SK-MEL-5 (cell line): Measurements from ENCODE around the gene PDE4B. TPM values are rescaled to one million over a fixed set of nuclear protein-coding genes. Genes with fewer than 3 reads are reported as not detected.

ENCODE experiments used
- DNase-seq: peaks from one replicate; pipeline ENCODE4 v3.0.0-alpha.2; 2016; ENCODE audit warnings: low read depth, low spot score
- in situ Hi-C: cut with HindIII; loops from 2 replicates; pipeline ENCODE4 v1.10.0; 2016; ENCODE audit warnings: low sequenced_read_pairs, high pct_unique_total_duplicates, low pct_unique_long_range_greater_than_20kb
- total RNA-seq: library from RNA; depleted of rRNA; stranded (reverse); fragments of >200 nt; shearing (Covaris generic); gene quantifications from 2 replicates; pipeline ENCODE4 v1.2.3, GENCODE V29; 2014

The PDE4B gene
- total RNA-seq, 1 experiment from 2014 or later = 26.1 TPM

DNA sequence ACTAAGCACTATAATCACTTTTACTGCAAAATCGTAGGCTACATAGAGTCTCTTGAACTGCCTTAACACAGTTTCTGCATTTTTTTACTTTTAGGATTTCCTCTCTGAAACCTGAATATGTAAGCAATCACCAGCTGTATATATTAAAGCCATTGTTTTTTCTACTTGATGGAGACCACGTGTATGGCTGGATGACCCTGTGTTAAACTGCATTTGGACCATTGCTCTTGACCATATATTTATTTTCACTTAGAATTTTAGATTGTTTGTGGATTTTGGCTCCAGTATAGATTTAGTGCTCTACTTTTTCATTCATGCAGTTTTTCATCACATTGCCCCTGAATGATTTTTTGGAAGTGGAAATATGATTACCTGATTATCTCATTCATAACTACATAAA, 420.8 kb downstream of the PDE4B start:
- in situ Hi-C loops = no loop called here
- DNase-seq = no peak

DNA sequence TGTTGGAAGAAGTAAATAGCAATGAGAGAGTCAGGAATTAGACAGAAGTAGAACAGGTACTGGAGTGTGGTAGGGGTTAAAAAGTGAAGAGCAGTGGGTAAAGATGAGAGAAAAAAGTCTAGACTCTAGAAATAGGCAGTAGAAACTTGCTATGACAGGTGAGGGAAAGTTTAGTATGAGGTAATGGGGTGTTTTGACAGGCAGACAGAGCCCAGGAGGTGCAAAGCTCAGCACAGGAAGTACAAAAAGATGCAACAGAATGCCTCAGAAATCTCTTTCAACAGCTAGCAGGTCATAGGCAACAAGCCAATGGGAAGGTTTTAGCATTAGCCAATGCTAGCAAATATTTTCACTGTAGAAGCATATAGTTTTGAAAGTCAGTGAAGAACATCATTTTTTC, 422.2 kb downstream of the PDE4B start:
- no peak for DNase-seq
- in situ Hi-C loops = no loop called here

DNA sequence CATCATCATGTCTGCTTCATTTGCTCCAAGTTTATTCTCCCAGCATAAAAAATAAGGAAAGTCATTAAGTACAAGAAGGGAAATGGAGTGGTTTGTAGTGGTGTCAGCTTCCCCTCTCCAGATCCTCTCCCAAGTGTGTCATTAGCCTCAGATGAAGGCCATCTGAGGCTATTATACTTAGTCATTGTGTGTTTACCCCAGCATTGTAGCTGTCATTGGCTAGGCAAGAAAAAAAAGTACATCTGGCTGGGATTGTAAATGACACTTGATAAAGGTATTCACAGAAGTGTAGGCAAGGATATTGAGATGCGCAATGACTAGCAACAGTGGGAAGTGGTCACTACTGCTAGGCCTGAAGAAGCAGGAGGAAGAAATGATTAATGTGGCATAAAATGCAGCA, 424.3 kb downstream of the PDE4B start:
- no peak for DNase-seq
- in situ Hi-C loops = no loop called here

DNA sequence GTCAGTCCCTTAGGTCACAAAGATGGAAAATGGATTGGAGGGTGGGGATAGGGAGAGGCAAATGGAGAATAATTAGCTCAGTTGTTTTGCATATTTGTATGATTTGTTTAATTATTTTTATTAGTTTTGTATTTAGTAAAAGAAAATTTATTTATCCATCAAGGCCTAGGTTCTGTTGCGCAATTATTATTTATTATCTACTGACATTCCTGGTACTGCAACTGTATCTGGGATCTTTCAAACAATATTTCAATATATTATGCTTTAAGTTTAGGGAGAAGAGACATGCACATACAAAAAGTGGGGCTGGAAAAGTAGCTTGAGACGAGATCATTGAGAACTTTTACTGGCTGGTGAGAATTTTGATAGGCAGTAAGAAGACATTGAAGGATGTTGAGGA, 424.9 kb downstream of the PDE4B start:
- DNase-seq = no peak
- in situ Hi-C loops = no loop called here

DNA sequence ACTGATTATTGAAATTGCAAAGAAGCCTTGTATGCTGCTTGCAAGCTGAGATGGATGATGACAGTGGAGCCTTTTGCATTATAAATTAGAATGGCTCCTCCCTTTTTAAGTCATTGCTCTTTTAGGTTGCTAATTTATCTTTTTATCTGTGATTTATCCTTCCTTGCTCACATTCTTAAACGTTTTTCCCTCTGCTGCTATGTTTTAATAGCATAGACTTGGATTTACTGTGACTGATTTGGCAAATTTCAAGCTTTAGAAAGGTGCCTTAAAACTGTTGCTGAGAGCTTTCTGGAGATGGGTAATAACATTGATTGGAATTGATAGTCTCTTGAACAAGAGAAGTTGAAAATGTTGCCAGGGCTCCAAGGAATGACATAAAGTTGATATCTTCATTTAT, 427.8 kb downstream of the PDE4B start:
- DNase-seq = no peak
- in situ Hi-C loops = no loop called here

DNA sequence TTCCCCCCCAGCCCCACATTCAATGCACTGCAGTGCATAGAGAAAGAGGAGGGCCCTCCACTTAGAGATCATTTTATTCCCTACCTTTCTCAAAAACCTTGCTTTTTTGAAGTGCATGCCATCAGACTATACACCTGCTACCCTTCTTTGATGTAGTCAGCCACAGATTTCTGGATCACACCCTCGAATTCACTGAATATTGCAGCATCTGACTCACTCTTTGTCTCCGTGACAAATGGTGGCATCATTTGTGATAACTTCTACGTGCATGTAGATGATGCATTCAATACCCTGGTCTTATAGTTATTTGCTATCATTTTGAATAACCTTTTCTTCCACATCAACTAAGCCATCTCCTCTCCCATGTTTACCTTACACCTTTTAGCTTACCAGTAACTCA, 431.0 kb downstream of the PDE4B start:
- no peak for DNase-seq
- in situ Hi-C loops = no loop called here

DNA sequence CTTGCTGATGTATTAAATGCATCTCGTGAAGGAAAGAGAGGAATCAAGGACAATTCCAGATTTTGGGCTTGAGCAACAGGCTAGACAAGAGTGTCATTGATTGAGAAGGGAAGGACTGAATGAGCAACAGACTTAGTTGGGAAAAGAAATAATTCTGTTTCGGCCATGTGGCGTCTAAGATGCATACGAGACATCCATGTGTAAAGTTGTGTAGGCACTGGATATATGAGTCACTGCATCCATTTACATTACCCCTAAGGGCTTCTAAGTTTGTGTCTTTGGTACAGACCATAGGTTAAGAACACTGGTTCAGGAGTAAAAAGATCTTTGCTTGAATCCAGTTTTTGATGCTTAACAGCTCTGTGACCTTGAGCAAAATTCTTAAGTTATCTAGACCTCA, 434.3 kb downstream of the PDE4B start:
- peak; percentile 55 for DNase-seq
- in situ Hi-C loops = loop anchor here (25.0 kb wide), 1 partner anchor 210 kb away; no protein-coding TSS in a partner anchor

DNA sequence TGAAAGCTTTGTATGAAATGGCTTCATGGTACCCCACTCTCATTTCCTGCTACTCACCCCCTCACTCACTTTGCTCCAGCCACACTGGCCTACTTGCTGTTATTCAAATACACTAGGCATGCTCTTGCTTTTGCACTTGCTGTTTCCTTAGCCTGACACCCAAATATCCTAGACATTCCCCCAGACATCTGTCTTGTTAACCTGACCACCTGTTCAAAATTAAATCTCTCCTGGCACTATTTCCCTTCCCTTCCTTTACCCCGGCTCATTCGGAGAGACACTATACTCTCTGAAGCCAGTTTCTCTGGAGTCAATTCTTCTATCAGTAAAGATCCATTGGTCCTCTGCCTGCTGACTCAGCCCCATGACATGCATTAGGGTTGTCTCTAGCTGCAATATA, 435.3 kb downstream of the PDE4B start:
- DNase-seq = no peak
- in situ Hi-C loops = loop anchor here (25.0 kb wide), 1 partner anchor 209 kb away; no protein-coding TSS in a partner anchor

DNA sequence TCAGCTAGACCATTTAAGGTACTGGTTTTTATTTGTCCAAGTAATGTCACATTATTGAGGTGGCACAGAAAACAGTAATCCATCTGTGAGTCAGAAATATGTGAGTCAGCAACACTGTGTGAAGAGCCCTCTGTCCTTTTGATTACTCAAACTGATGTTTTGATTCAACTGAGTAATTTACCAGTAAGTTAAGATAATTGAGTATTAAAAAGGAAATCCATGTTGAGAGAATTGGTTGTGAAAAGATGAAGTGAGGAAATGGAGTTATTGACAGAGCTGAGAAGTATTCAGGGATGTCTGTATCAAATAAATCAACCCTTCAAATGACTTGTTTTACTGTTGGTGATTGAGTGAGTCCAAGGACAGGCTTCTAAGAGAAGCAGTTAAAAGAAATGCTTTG, 438.5 kb downstream of the PDE4B start:
- peak; percentile 43 for DNase-seq
- in situ Hi-C loops = loop anchor here (25.0 kb wide), 1 partner anchor 206 kb away; no protein-coding TSS in a partner anchor

DNA sequence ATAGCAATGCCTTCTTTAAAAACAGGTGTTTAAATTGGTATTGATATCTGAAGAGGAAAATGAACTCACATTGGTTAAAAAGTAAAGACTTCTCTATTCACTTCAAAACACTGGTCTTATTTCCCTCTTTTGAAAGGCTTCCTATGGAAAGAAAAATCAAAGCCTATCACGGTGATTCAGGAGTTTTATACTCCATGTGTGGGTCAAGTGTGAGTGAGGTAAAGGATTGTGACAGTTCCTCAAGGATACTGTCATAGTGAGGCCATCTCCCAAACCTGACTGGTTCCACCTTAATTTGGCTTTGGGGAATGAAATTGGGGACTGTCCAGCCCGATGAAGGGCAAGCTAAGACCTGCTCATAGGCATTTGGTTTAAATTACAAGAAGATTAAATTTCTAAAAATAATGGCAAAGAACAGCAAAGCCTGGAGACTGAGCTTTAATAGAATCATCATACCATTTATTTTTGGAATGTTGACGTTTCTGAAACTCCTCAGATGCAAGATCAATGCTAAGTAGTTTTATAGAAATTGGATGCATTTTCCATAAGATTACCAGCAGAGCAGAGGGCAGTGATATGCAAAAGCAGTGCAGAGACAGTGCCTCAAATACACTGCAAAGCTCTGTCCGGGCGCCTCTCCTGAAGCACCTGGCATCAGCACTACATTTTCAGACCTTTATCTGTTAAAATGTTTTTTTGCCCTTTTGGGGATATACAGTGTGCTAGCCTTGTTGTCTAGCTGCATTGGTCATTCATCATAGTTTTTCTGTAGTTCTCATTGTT, 439.2 kb downstream of the PDE4B start:
- no peak for DNase-seq
- in situ Hi-C loops = loop anchor here (25.0 kb wide), 1 partner anchor 205 kb away; no protein-coding TSS in a partner anchor

DNA sequence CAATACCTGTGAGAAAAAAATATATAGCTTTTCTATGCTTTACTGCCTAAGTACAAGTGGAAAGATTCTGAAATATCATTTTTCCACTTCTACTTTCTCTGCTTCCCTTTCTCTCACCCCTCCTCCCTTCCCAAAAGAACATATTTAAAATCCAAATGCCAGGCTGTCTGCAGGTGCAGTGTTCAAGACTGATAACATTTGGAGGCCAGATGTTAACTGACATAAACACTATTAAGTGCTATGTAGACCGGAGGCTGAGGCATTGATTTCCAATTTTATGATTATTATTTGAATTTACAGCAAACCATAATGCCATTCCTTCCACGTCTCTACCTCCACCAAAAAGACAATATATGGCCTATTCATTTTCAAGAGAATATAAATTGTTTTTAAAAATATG, 444.3 kb downstream of the PDE4B start:
- in situ Hi-C loops = loop anchor here (25.0 kb wide), 1 partner anchor 200 kb away; no protein-coding TSS in a partner anchor
- DNase-seq = no peak

DNA sequence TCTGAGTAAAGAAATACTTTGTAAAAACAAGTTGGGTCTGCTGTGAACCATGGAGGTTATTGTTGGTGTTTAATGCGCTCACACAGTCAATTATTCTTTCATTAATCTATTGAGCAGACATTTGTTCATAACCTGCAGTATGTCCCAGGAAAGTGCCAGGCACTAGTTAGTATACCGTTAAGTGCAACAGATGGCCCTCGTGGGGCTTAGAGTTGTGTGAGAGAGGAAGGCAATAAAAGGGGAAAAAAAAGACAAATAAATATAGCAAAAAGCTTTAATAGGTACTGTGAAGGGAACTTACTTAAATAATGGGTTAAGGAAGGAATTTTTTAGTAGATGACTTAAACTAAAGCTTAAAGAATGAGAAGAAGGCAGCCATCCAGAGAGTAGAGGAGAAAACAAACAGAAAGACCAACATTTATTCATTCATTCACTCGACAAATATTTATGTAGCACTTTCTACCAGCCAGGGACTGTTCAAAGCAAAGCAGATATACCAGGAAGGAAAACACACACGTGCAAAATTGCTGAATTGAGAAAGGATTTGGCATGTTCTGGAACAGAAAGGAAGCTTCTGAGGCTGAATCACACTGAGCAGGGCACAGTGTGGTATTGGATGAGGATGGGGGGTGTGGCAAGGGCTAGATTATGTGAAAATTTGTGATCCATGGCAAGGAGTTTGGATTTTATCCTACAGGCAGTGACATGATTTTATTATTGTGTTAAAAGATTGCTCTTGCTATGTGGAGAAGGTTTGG, 445.2 kb downstream of the PDE4B start:
- in situ Hi-C loops = loop anchor here (25.0 kb wide), 1 partner anchor 199 kb away; no protein-coding TSS in a partner anchor
- DNase-seq = no peak

DNA sequence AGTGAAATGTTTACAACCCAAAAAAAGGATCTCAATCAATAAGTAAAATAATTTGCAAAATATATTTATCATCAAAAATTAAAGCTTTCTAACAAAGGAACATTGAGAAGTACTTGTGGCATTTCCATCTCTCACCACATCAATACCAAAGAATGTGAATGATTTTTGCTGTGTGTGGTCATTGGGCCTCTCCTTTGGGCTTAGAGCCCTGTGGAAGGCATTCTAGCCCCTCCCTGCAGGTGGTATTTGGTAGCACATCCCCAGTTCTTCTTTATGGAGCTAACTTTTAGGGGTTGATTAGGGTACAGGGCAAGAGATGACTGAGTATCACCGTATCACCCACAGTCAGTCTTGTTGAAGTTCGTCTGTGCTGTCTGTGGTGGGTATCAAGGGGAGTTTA, 447.1 kb downstream of the PDE4B start:
- in situ Hi-C loops = loop anchor here (25.0 kb wide), 1 partner anchor 197 kb away; no protein-coding TSS in a partner anchor
- DNase-seq = peak; percentile 60

DNA sequence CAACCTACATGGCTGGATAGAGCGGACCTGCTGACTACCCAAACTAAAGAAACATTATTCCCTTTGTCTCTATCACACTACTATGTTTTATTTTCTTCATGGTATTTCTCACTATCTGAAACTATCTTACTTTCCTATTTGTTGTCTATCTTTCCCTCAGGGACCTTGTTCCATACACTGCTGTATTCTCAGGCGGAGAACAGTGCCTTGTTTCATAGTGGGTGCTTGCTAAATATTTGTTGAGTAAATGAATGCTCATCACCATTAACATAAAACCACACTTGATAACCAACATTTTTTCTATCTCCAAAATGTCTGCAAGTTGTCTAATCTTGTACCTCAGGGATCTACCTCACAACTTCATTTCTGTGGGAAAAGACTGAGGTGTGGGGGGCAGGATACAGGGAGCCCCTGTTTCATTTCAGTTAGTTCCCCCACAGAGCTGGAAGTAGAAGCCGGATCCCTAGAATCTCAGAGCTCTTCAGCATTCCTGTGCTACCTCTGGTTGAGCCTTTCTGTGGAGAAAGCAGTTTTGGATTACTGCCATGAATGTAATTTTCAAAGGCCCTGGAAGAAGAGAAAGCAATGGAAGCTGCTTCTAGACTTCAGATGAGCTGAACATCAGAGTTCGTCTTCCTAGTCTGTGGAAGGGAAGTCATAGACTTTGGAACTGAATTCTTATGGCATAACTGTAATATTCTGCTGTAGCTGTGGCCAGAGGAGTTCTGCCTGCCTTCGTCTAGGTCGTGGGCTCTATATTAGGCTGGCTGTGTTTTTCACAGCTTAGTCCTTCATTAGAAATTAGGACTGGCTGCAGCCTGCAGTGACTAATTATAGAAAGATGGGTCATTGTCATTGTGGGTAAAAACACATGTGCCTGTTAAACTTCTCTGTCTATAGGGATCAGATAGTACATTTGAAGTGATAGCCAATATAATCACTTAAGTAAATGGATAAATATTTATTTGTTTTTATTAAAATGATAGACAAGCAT, 448.1 kb downstream of the PDE4B start:
- peak; percentile 73 for DNase-seq
- in situ Hi-C loops = loop anchor here (25.0 kb wide), 1 partner anchor 197 kb away; no protein-coding TSS in a partner anchor

DNA sequence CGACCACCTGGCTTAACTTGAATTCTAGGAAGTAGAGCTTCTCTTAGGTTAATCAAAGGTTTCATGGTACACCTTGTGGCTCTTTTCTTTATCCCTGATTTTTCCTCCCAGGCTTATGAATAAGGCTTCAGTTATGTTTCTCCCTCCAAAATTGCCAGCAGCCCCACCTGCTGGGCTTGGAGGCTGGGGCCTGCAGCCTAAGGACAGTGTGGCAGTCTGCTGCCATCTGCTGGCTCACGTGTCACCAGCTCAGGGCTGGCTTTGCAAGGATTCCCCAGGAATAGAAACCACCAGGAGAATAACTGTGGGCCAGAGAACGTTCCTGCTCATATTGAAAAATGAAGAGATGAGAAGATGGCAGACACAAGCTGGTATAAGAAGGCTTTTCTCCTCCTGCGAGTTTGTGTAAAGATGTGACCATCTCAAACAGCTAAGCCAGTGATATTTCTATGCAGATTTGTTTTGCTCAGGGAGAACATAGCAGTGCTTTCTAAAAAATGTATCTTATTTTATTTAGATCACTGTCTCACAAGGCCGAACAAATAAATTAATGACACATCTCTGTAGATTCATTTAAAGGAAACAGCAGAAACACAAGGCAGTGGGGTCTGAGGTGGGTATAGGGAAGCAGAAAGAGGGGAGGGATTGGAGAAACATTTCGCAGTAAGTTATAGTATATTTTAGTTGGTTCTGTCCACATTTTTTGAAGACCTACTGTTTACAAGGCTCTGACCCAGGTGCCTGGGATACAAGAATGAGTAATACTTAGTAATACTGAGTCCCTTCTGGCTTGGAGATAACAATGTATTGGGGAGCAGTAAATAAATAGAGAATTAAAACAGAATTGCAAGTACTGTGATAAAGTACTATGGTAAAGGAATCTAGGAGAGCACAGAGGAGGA, 450.2 kb downstream of the PDE4B start:
- peak; percentile 91 for DNase-seq
- in situ Hi-C loops = loop anchor here (25.0 kb wide), 1 partner anchor 194 kb away; no protein-coding TSS in a partner anchor

DNA sequence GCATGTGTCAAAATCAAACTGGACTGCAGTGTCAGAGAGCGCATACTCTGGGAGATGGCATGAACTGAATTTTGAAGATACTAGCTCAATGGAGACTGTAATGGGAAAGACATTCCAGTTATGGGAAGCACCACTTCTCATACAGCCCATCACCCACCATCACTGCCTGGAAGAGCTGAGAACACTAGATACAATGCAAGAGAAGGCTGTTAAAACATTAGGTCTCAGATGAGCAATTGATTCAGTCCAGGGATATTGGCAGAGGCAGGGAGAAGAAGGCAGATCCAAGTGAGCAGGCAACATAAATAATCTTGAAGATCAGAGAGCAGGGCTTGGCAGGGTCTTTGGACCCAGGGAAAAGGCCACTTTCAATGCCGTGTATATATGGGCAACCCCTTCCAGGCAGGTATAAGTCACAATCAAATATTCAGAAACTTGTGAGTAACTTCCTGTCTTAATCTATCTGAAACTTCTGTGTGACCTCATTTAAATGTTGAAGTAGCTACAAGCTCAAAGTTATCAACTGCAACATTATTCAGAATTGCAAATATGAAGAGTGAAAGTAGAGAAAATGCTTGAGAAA, 450.9 kb downstream of the PDE4B start:
- in situ Hi-C loops = loop anchor here (25.0 kb wide), 1 partner anchor 194 kb away; no protein-coding TSS in a partner anchor
- no peak for DNase-seq
